H1 (cell line): ENCODE measurements around the gene IDH2. TPM values are rescaled to one million over a fixed set of nuclear protein-coding genes. Genes with fewer than 3 reads are reported as not detected.

ENCODE experiments used
- CTCF ChIA-PET: fragments of 300-600 bp; sonication (Branson Sonifier 250); formaldehyde crosslinking; loops from one replicate; lab custom pipeline; 2021; ENCODE audit not compliant: partially characterized antibody; lab: Charles Lee
- POLR2A ChIA-PET: fragments of 300-600 bp; sonication (Branson Sonifier 250); formaldehyde crosslinking; loops from one replicate; lab custom pipeline; 2021; ENCODE audit warnings: inconsistent platforms; ENCODE audit not compliant: partially characterized antibody; lab: Charles Lee
- DNase-seq, 2 experiments: peaks; one replicate each; pipeline versions ENCODE4 v3.0.0 to v3.0.0-alpha.2; 2010 to 2022; ENCODE audit warnings: low spot score in 2 of 2, low read depth in 1 of 2, mixed read lengths in 1 of 2
- FAIRE-seq: peaks from 2 replicates; lab custom pipeline; 2011; peaks lifted over from hg19 to GRCh38; lab: Jason Lieb, UNC
- H2AFZ ChIP-seq: 2 replicates; pipeline ENCODE4 v1.8.1; 2012; ENCODE audit warnings: low read length, inconsistent platforms
- H2AK5ac ChIP-seq: 2 replicates; pipeline ENCODE4 v1.6.1; 2013; ENCODE audit warnings: low read depth, low read length
- H2BK120ac ChIP-seq: replicated peaks from 2 replicates; pipeline ENCODE3; 2013; ENCODE audit warnings: low read depth, low read length, inconsistent platforms
- H2BK12ac ChIP-seq: 2 replicates; pipeline ENCODE4 v1.6.1; 2013; ENCODE audit warnings: low read depth, low read length
- H2BK15ac ChIP-seq: 2 replicates; pipeline ENCODE4 v1.6.1; 2013; ENCODE audit warnings: low read length
- H2BK20ac ChIP-seq: 2 replicates; pipeline ENCODE4 v1.6.1; 2013; ENCODE audit warnings: low read length
- H2BK5ac ChIP-seq: 2 replicates; pipeline ENCODE4 v1.6.1; 2013; ENCODE audit warnings: low read depth, low read length
- H3K14ac ChIP-seq: 2 replicates; pipeline ENCODE4 v1.6.1; 2013; ENCODE audit warnings: inconsistent platforms; ENCODE audit not compliant: insufficient read length
- H3K18ac ChIP-seq: 2 replicates; pipeline ENCODE4 v1.6.1; 2013; ENCODE audit warnings: low read length; ENCODE audit errors: extremely low read depth
- H3K23ac ChIP-seq: 2 replicates; pipeline ENCODE4 v1.6.1; 2013; ENCODE audit warnings: inconsistent platforms; ENCODE audit not compliant: insufficient read length
- H3K23me2 ChIP-seq: 2 replicates; pipeline ENCODE4 v1.6.1; 2013; ENCODE audit warnings: low read depth, low read length
- H3K27ac ChIP-seq: 2 replicates; pipeline ENCODE4 v1.6.1; 2011; ENCODE audit warnings: low read depth, low read length, inconsistent platforms
- H3K27me3 ChIP-seq, 4 experiments: replicated peaks in 1 of 4; 1 replicate in 1 of 4; 2 replicates in 3 of 4; pipeline versions ENCODE4 v1.6.1 to v1.8.1; 2011 to 2013; ENCODE audit warnings: low read length in 3 of 4, mild to moderate bottlenecking in 3 of 4, inconsistent platforms in 2 of 4, mixed read lengths in 2 of 4, moderate library complexity in 1 of 4; ENCODE audit not compliant: control insufficient read depth in 3 of 4, insufficient read depth in 3 of 4; ENCODE audit errors: extremely low read depth in 1 of 4
- H3K36me3 ChIP-seq, 4 experiments: 2 replicates each; pipeline versions ENCODE4 v1.6.1 to v1.8.1; 2011 to 2013; ENCODE audit warnings: mild to moderate bottlenecking in 4 of 4, low read length in 3 of 4, moderate library complexity in 2 of 4, control low read depth in 1 of 4, inconsistent platforms in 1 of 4; ENCODE audit not compliant: insufficient read depth in 4 of 4, control insufficient read depth in 2 of 4
- H3K4ac ChIP-seq: replicated peaks from 2 replicates; pipeline ENCODE3; 2013; ENCODE audit warnings: low read length, low read depth, mixed read lengths, inconsistent platforms; ENCODE audit not compliant: insufficient read length
- H3K4me1 ChIP-seq, 4 experiments: replicated peaks in 1 of 4; 1 replicate in 1 of 4; 2 replicates in 3 of 4; pipeline versions ENCODE4 v1.6.1 to v1.8.1; 2011 to 2013; ENCODE audit warnings: low read length in 3 of 4, inconsistent platforms in 2 of 4, mixed read lengths in 1 of 4; ENCODE audit not compliant: insufficient read depth in 4 of 4, control insufficient read depth in 3 of 4
- H3K4me2 ChIP-seq, 2 experiments: 2 replicates each; pipeline versions ENCODE4 v1.6.1 to v1.8.1; 2011 to 2013; ENCODE audit warnings: low read depth in 2 of 2, low read length in 2 of 2, control low read depth in 1 of 2, inconsistent platforms in 1 of 2, mild to moderate bottlenecking in 1 of 2; ENCODE audit not compliant: insufficient read depth in 1 of 2
- H3K4me3 ChIP-seq, 4 experiments: fragments of 200-600, 300-600 bp in 1 of 4; sonication (generic), shearing (Covaris generic), sonication (Bioruptor Twin) in 1 of 4; 2 replicates each; pipeline versions ENCODE4 v1.5.1 to v1.8.1; 2011 to 2016; ENCODE audit warnings: low read length in 4 of 4, low read depth in 3 of 4, control low read depth in 2 of 4, inconsistent platforms in 2 of 4, mild to moderate bottlenecking in 2 of 4, mixed read lengths in 1 of 4, moderate library complexity in 1 of 4; ENCODE audit not compliant: insufficient read depth in 2 of 4; ENCODE audit errors: extremely low read depth in 1 of 4
- H3K56ac ChIP-seq: replicated peaks from 2 replicates; pipeline ENCODE3; 2013; ENCODE audit warnings: low read depth, mild to moderate bottlenecking, mixed read lengths, low read length, inconsistent platforms; ENCODE audit not compliant: insufficient read length
- H3K79me1 ChIP-seq: 2 replicates; pipeline ENCODE4 v1.6.1; 2013; ENCODE audit warnings: low read depth, low read length, control low read depth
- H3K79me2 ChIP-seq, 2 experiments: 2 replicates each; pipeline versions ENCODE4 v1.6.1 to v1.8.1; 2012 to 2013; ENCODE audit warnings: low read length in 2 of 2, mild to moderate bottlenecking in 2 of 2, inconsistent platforms in 1 of 2; ENCODE audit not compliant: insufficient read depth in 2 of 2, control insufficient read depth in 1 of 2
- H3K9ac ChIP-seq, 4 experiments: replicated peaks in 1 of 4; 1 replicate in 1 of 4; 2 replicates in 3 of 4; pipeline versions ENCODE4 v1.6.1 to v1.8.1; 2011 to 2013; ENCODE audit warnings: low read depth in 3 of 4, low read length in 3 of 4, control low read depth in 2 of 4, mild to moderate bottlenecking in 2 of 4, moderate library complexity in 2 of 4, inconsistent platforms in 1 of 4; ENCODE audit errors: extremely low read depth in 1 of 4
- H3K9me3 ChIP-seq, 2 experiments: 2 replicates each; pipeline versions ENCODE4 v1.6.1 to v1.8.1; 2012 to 2013; ENCODE audit warnings: mild to moderate bottlenecking in 2 of 2, moderate library complexity in 2 of 2, control low read depth in 1 of 2, inconsistent platforms in 1 of 2, low read depth in 1 of 2, low read length in 1 of 2, mixed read lengths in 1 of 2; ENCODE audit not compliant: insufficient read depth in 2 of 2
- H4K20me1 ChIP-seq, 2 experiments: replicated peaks in 1 of 2; 2 replicates each; pipeline versions ENCODE3 to v1.8.1; 2011 to 2013; ENCODE audit warnings: inconsistent platforms in 2 of 2, low read length in 2 of 2, mild to moderate bottlenecking in 1 of 2; ENCODE audit not compliant: insufficient read depth in 2 of 2, control insufficient read depth in 1 of 2
- H4K5ac ChIP-seq: 2 replicates; pipeline ENCODE4 v1.6.1; 2013; ENCODE audit warnings: low read length, low read depth, mixed read lengths, inconsistent platforms; ENCODE audit not compliant: insufficient read length
- H4K8ac ChIP-seq: 2 replicates; pipeline ENCODE4 v1.8.0; 2013; ENCODE audit warnings: mild to moderate bottlenecking, moderate library complexity, low read length, inconsistent platforms; ENCODE audit not compliant: insufficient read depth; ENCODE audit errors: extremely low read depth
- H4K91ac ChIP-seq: replicated peaks from 2 replicates; pipeline ENCODE3; 2013; ENCODE audit warnings: low read length, mixed read lengths, inconsistent platforms; ENCODE audit not compliant: insufficient read length
- BCL11A ChIP-seq, 2 experiments: IDR thresholded peaks; one replicate each; pipeline ENCODE4 v1.6.1; 2011; ENCODE audit warnings: low read depth in 2 of 2, low read length in 2 of 2, mild to moderate bottlenecking in 2 of 2
- CTBP2 ChIP-seq: IDR thresholded peaks from 2 replicates; pipeline ENCODE4 v1.7.0; 2011; ENCODE audit warnings: borderline replicate concordance, mild to moderate bottlenecking, moderate library complexity, mixed read lengths, low read length; ENCODE audit not compliant: insufficient read depth, insufficient read length
- EGR1 ChIP-seq: IDR thresholded peaks from 2 replicates; pipeline ENCODE4 v1.6.1; 2011; ENCODE audit warnings: low read depth, low read length, borderline replicate concordance
- HDAC2 ChIP-seq, 2 experiments: fragments of 300-600 bp in 1 of 2; sonication (generic) in 1 of 2; IDR thresholded peaks; 2 replicates each; pipeline ENCODE4 v1.6.1; 2011 to 2012; ENCODE audit warnings: low read depth in 2 of 2, low read length in 2 of 2, mild to moderate bottlenecking in 2 of 2, moderate library complexity in 2 of 2, borderline replicate concordance in 1 of 2, inconsistent platforms in 1 of 2
- KDM4A ChIP-seq: IDR thresholded peaks from one replicate; pipeline ENCODE4 v1.7.1; 2012; ENCODE audit warnings: low read depth, mild to moderate bottlenecking, moderate library complexity, low read length, inconsistent platforms; ENCODE audit not compliant: severe bottlenecking
- PHF8 ChIP-seq: fragments of 200-600 bp; sonication (generic); conservative IDR thresholded peaks from 2 replicates; pipeline ENCODE4 v1.7.1; 2012; ENCODE audit warnings: low read depth, mild to moderate bottlenecking, inconsistent platforms, low read length, moderate library complexity
- POLR2AphosphoS5 ChIP-seq: IDR thresholded peaks from 2 replicates; pipeline ENCODE4 v1.6.1; 2011; ENCODE audit warnings: low read depth, low read length
- SP2 ChIP-seq: IDR thresholded peaks from 2 replicates; pipeline ENCODE4 v1.6.1; 2012; ENCODE audit warnings: mild to moderate bottlenecking, low read length, inconsistent platforms
- SP4 ChIP-seq: IDR thresholded peaks from 2 replicates; pipeline ENCODE4 v1.6.1; 2012; ENCODE audit warnings: low read length, inconsistent platforms
- TAF1 ChIP-seq: IDR thresholded peaks from 2 replicates; pipeline ENCODE4 v1.6.1; 2011; ENCODE audit warnings: mild to moderate bottlenecking, low read depth, low read length
- TAF7 ChIP-seq: optimal IDR thresholded peaks from 2 replicates; pipeline ENCODE3; 2011; ENCODE audit warnings: low read depth, mild to moderate bottlenecking, inconsistent platforms, low read length, moderate library complexity, borderline replicate concordance
- WGBS, 2 experiments: shearing (Covaris generic) in 1 of 2; methylation state at CpG; one replicate each; pipeline versions ENCODE4 v1.1.6 to v1.1.7; 2013 to 2015; ENCODE audit warnings: low lambda C conversion rate in 2 of 2, mixed read lengths in 2 of 2, inconsistent platforms in 1 of 2, low coverage in 1 of 2, missing lambda C conversion rate in 1 of 2; ENCODE audit not compliant: insufficient replicate concordance in 2 of 2, insufficient coverage in 1 of 2, insufficient read length in 1 of 2; ENCODE audit errors: extremely low coverage in 1 of 2, missing lambda C conversion rate in 1 of 2; 5-methylcytosine and 5-hydroxymethylcytosine counted together
- polyA plus RNA-seq, 7 experiments: library from polyadenylated mRNA; depleted of rRNA in 3 of 7; stranded (reverse) in 5 of 7; unstranded in 2 of 7; fragments of >200 nt in 5 of 7; fragments of 200-250 nt in 2 of 7; gene quantifications; 1 replicate in 5 of 7; 2 replicates in 1 of 7; 4 replicates in 1 of 7; pipeline versions ENCODE4 v1.2.1 to v1.2.3, GENCODE V29; 2011 to 2013; ENCODE audit warnings: missing spikeins in 2 of 7, mixed read lengths in 2 of 7
- total RNA-seq: library from RNA; stranded (reverse); fragmentation: NEBNext Ultra II Directional; extraction: Animal tissue kit (Norgen Biotek cat#: 25700); gene quantifications from 2 replicates; pipeline ENCODE4 v1.2.1, GENCODE V29; 2021
- TF ChIP-seq, protein P1 (sequence below): IDR thresholded peaks from 2 replicates; pipeline ENCODE4 v1.6.1; 2012; ENCODE audit warnings: low read length, inconsistent platforms

IDH2 gene
- total and polyA plus RNA-seq, 2 of the 8 experiments (the other 6 are each of a cell fraction or from before 2014, with no cell fraction given) = 64.2 to 84.6 TPM

DNA sequence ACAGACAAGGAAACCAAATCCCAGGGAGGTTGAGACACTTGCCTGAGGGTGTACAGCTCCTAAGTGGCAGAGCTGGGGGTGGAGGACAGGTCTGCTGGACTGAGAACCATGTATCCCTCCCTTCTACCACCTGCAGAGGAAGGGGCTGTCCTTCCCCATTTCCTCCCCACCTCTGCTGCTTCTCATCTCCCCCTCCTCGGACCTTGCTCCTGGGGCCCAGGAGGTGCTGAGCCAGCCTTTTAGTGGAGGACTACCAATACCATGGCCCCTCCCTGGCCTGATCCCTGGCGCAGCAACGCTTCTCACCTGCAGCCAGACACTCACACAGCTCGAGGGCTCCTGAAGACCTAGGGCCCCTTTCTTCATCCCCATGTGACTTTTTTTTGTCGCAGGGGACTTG, 50.4 kb downstream of the IDH2 start:
- H3K4me3 ChIP-seq = no peak overlapping the region
- peaks cover 18% of the 10 kb centered on the region for H3K79me1 ChIP-seq
- DNase-seq (no peak), FAIRE-seq (no peak)
- peaks cover 0 to 2% of the 10 kb centered on the region in 2 experiments; a peak in 1 of 4 replicates for H3K79me2 ChIP-seq
- no peak overlapping the region for H3K4me2 ChIP-seq
- H3K27ac ChIP-seq = no peak overlapping the region
- no peak overlapping the region for H3K23ac ChIP-seq
- H4K20me1 ChIP-seq = peaks cover 0 to 1% of the 10 kb centered on the region in 2 experiments
- H2BK5ac ChIP-seq = no peak overlapping the region
- no peak overlapping the region for H2BK120ac ChIP-seq
- ChIA-PET CTCF (interaction anchor here (0.9 to 2.0 kb wide), 6 partner anchors 9 to 153 kb away, joined by 3 to 6 read pairs (median 4); no protein-coding TSS in a partner anchor), POLR2A (interaction anchor here (1.0 kb wide), 1 partner anchor 10 kb away, joined by 3 read pairs; no protein-coding TSS in a partner anchor)
- H3K36me3 ChIP-seq = no peaks in the 10 kb centered on the region
- H2AFZ ChIP-seq = no peak overlapping the region
- no peaks in the 10 kb centered on the region for H3K23me2 ChIP-seq
- no peak overlapping the region for H2BK20ac ChIP-seq
- peak overlapping the region; percentile 60; the same call in 1 of the 2 replicates for H3K18ac ChIP-seq
- WGBS, 2 experiments = 88% methylated on average over 5 of the region's 5 CpGs; no CpG with 5 or more reads in 1 of the 2 experiments
- H2BK12ac ChIP-seq = no peak overlapping the region; the same call in 1 of the 2 replicates
- H3K56ac ChIP-seq = no peak overlapping the region
- H3K4me1 ChIP-seq = peaks cover 0 to 12% (median 0%) of the 10 kb centered on the region in 4 experiments; a peak in 3 of 7 replicates
- H2AK5ac ChIP-seq = no peak overlapping the region
- H3K27me3 ChIP-seq = no peaks in the 10 kb centered on the region
- no peaks in the 10 kb centered on the region for H3K9me3 ChIP-seq
- H3K9ac ChIP-seq = no peak overlapping the region
- H4K5ac ChIP-seq = no peak overlapping the region
- no peak overlapping the region for H4K91ac ChIP-seq
- H3K4ac ChIP-seq = no peak overlapping the region
- H2BK15ac ChIP-seq = no peak overlapping the region; the same call in 1 of the 2 replicates
- H3K14ac ChIP-seq = no peak overlapping the region
- H4K8ac ChIP-seq = no peak overlapping the region
- no peak for TF ChIP-seq HDAC2 (IDR thresholded peaks at IDR 0.05; ENCODE audit: borderline replicate concordance in 1 of 2, low read depth in 2 of 2, low read length in 2 of 2)
- TF ChIP-seq POLR2AphosphoS5 = no peak
- TF ChIP-seq KDM4A = no peak
- no peak for TF ChIP-seq SP2
- TF ChIP-seq TAF7 = no peak
- TF ChIP-seq CTBP2 = no peak
- TF ChIP-seq TAF1 = no peak
- no peak for TF ChIP-seq PHF8
- TF ChIP-seq EGR1 = no peak
- TF ChIP-seq, protein P1, sequence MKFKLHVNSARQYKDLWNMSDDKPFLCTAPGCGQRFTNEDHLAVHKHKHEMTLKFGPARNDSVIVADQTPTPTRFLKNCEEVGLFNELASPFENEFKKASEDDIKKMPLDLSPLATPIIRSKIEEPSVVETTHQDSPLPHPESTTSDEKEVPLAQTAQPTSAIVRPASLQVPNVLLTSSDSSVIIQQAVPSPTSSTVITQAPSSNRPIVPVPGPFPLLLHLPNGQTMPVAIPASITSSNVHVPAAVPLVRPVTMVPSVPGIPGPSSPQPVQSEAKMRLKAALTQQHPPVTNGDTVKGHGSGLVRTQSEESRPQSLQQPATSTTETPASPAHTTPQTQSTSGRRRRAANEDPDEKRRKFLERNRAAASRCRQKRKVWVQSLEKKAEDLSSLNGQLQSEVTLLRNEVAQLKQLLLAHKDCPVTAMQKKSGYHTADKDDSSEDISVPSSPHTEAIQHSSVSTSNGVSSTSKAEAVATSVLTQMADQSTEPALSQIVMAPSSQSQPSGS = no peak
- TF ChIP-seq SP4 = no peak
- no peak for TF ChIP-seq BCL11A (IDR thresholded peaks at IDR 0.05; ENCODE audit: low read depth in 2 of 2, low read length in 2 of 2)
